Activated CD8-positive, alpha-beta T cell treated with anti-CD3 and anti-CD28 coated beads for 36 hours (primary cell): Measurements from ENCODE around the gene FOXP1. TPM values are rescaled to one million over a fixed set of nuclear protein-coding genes. Genes with fewer than 3 reads are reported as not detected.
A peak's percentile ranks its signal among the peaks of the same experiment; 100 is the strongest.

Experiments
- ATAC-seq: fragments of 200-7000 bp; cut with Tn5 transposase; one replicate; pipeline ENCODE4 v1.10.0; 2021; ENCODE audit warnings: mild to moderate bottlenecking, moderate library complexity
- CTCF ChIA-PET: fragments of 350-600 bp; sonication (Branson Sonifier 250); formaldehyde crosslinking; loops from one replicate; lab custom pipeline; 2021; ENCODE audit warnings: antibody characterized with exemption; lab: Charles Lee
- POLR2A ChIA-PET: fragments of 350-600 bp; sonication (Branson Sonifier 250); formaldehyde crosslinking; loops from one replicate; lab custom pipeline; 2021; ENCODE audit warnings: antibody characterized with exemption; lab: Charles Lee
- DNase-seq: peaks from one replicate; pipeline ENCODE4 v3.0.0-alpha.2; 2020
- H3K27ac Mint-ChIP-seq: one replicate; pipeline ENCODE4 v1.8.0; 2021; ENCODE audit warnings: mild to moderate bottlenecking, mixed read lengths
- H3K27me3 Mint-ChIP-seq: one replicate; pipeline ENCODE4 v1.8.0; 2021; ENCODE audit warnings: mixed read lengths
- H3K36me3 Mint-ChIP-seq: one replicate; pipeline ENCODE4 v1.8.0; 2021; ENCODE audit warnings: low read depth, mixed read lengths
- H3K4me1 Mint-ChIP-seq: one replicate; pipeline ENCODE4 v1.8.0; 2021; ENCODE audit warnings: low read depth, mixed read lengths
- H3K4me3 Mint-ChIP-seq: one replicate; pipeline ENCODE4 v1.8.0; 2021; ENCODE audit warnings: mild to moderate bottlenecking, moderate library complexity, mixed read lengths
- H3K9me3 Mint-ChIP-seq: one replicate; pipeline ENCODE4 v1.8.0; 2021; ENCODE audit warnings: mixed read lengths
- intact Hi-C: fragments of 100-400 bp; cut with micrococcal nuclease; formaldehyde crosslinking; loops from one replicate; pipeline ENCODE4 v1.10.0; 2022
- total RNA-seq, 2 experiments: library from RNA; stranded (reverse); gene quantifications; one replicate each; pipeline ENCODE4 v1.2.3, GENCODE V29; 2021
- TF ChIP-seq, protein P1 (sequence below): fragments of 200-600 bp; IDR thresholded peaks from one replicate; pipeline ENCODE4 v1.8.0; 2022; ENCODE audit warnings: antibody characterized with exemption, mild to moderate bottlenecking

Gene FOXP1
- total RNA-seq, 2 experiments from 2014 or later, result 145 to 153 TPM

DNA sequence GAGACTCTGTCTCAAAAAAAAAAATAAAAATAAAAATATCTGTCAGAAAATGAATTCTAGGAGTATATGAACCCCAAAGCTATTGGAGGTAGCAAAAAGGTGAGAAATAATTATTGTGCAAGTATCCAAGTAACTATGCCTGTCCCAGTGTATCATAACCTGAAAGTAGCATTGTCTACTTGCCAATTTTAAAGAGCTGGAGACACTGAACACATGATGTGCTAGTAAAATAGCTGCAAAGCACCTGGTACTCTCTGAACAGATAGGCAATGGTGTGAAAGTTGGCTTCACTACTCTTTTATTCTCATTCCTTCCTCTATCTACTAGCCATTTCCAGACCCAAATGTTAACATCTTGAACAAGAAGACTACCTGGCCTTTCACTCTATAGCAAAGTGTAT, 208.9 kb downstream of the FOXP1 start:
- no peak overlapping the region for H3K4me3 Mint-ChIP-seq
- CTCF ChIA-PET, result interaction anchor here (0.7 to 2.4 kb wide), 5 partner anchors 9 to 212 kb away, joined by 3 to 12 read pairs (median 4); no protein-coding TSS in a partner anchor
- ATAC-seq, result no peak
- peaks cover 22% of the 10 kb centered on the region for H3K36me3 Mint-ChIP-seq
- TF ChIP-seq, protein P1, sequence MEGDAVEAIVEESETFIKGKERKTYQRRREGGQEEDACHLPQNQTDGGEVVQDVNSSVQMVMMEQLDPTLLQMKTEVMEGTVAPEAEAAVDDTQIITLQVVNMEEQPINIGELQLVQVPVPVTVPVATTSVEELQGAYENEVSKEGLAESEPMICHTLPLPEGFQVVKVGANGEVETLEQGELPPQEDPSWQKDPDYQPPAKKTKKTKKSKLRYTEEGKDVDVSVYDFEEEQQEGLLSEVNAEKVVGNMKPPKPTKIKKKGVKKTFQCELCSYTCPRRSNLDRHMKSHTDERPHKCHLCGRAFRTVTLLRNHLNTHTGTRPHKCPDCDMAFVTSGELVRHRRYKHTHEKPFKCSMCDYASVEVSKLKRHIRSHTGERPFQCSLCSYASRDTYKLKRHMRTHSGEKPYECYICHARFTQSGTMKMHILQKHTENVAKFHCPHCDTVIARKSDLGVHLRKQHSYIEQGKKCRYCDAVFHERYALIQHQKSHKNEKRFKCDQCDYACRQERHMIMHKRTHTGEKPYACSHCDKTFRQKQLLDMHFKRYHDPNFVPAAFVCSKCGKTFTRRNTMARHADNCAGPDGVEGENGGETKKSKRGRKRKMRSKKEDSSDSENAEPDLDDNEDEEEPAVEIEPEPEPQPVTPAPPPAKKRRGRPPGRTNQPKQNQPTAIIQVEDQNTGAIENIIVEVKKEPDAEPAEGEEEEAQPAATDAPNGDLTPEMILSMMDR, result no peak
- intact Hi-C loops, result no loop called here
- H3K9me3 Mint-ChIP-seq, result no peaks in the 10 kb centered on the region
- no peaks in the 10 kb centered on the region for H3K27me3 Mint-ChIP-seq
- H3K27ac Mint-ChIP-seq, result peak overlapping the region; percentile 52
- DNase-seq, result no peak
- POLR2A ChIA-PET, result interaction anchor here (0.6 to 4.7 kb wide), 5 partner anchors 10 to 114 kb away, joined by 3 to 21 read pairs (median 3); no protein-coding TSS in a partner anchor
- H3K4me1 Mint-ChIP-seq, result peaks cover 82% of the 10 kb centered on the region

DNA sequence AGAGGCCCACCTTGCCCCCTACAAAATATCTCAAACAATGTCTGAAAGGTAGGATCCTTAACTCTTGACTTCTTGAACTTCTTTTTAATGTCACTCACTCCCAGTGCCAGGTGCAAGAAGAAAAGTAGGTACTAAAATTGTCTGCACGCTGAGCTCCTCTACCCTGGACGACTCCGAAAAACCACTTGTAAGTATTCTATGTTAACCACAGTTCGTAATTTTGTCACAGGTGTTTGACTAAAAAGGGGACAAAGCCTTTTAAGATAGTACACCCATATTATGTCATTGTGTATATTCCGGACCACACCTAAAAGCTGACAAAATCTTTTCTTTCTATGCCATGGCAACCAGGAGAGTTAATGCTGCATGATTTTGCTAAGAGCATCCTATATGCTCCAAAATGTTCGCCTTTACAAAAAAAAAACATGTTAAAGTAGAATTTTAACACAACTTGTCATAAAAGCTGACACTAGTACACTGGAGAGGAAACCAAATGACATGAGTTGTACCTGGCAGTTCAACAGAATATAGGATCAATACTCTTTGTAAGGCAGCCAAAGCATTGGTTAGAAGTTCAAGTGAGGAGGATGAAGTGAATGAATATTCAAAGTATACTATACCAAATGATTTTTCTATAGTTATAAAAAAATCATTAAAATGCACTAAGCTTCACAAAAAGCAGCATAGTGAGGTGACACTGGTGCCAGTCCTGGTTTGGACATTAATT, 210.5 kb downstream of the FOXP1 start:
- H3K27me3 Mint-ChIP-seq, result no peaks in the 10 kb centered on the region
- DNase-seq (peak; percentile 47), ATAC-seq (peak; percentile 76)
- ChIA-PET CTCF (interaction anchor here (0.6 to 1.3 kb wide), 4 partner anchors 11 to 366 kb away, joined by 3 to 5 read pairs (median 4); no protein-coding TSS in a partner anchor), POLR2A (interaction anchor here (0.6 to 4.7 kb wide), 15 partner anchors 9 to 303 kb away, joined by 3 to 21 read pairs (median 4); no protein-coding TSS in a partner anchor)
- H3K36me3 Mint-ChIP-seq, result peaks cover 17% of the 10 kb centered on the region
- H3K4me3 Mint-ChIP-seq, result peak overlapping the region; percentile 20
- peak overlapping the region; percentile 60 for H3K27ac Mint-ChIP-seq
- intact Hi-C loops, result no loop called here
- TF ChIP-seq, protein P1, result no peak
- peaks cover 78% of the 10 kb centered on the region for H3K4me1 Mint-ChIP-seq
- no peaks in the 10 kb centered on the region for H3K9me3 Mint-ChIP-seq

DNA sequence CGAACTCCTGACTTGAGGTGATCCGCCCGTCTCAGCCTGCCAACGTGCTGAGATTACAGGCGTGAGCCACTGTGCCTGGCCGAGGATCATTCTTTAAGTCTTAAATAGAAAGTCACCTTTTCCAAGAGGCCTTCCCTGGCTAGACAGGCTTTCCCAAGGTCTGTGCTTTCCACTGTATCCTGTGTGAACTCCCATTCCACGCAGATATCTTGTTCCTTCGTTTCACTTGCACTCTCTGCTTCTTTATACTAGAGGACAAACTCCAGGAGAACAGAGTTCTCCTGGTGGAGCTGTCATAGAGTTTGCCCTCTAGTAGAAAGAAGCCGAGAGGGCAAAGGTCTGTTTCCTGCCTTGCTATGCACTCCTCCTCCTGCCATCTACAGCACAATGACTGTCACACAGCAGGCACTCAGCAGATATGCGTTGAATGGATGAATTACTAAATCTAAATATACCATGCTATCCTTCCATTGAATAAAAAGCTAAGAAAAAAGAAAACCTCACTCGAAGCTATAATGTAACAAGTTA, 211.2 kb downstream of the FOXP1 start:
- Mint-ChIP-seq H3K4me1 (peaks cover 74% of the 10 kb centered on the region), H3K27ac (peak overlapping the region; percentile 60), H3K9me3 (no peaks in the 10 kb centered on the region), H3K36me3 (peaks cover 19% of the 10 kb centered on the region), H3K27me3 (no peaks in the 10 kb centered on the region), H3K4me3 (peak overlapping the region; percentile 20)
- ATAC-seq (peak; percentile 47), DNase-seq (no peak)
- CTCF ChIA-PET, result interaction anchor here (1.1 to 1.3 kb wide), 3 partner anchors 11 to 365 kb away, joined by 3 to 5 read pairs (median 4); no protein-coding TSS in a partner anchor
- TF ChIP-seq, protein P1, result no peak
- intact Hi-C loops, result no loop called here
- POLR2A ChIA-PET, result interaction anchor here (0.6 to 4.7 kb wide), 11 partner anchors 8 to 138 kb away, joined by 3 to 21 read pairs (median 5); no protein-coding TSS in a partner anchor

DNA sequence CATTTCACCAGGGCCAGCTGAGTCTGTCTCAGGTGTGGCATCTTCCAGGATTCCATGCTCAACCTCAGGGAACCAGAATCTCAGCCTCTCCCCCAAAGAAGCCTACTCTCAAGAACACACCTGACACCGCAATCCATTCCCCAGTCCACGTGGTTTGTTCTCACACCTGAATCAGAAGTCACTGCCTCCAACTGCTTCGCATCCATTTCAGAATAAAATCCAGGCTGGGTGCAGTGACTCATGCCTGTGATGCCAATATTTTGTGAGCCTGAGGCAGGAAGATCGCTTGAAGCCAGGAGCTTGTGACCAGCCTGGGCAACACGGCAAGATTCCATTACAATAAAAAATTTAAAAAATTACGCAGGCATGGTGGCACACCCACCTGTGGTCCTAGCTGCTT, 212.2 kb downstream of the FOXP1 start:
- intact Hi-C loops, result no loop called here
- H3K4me3 Mint-ChIP-seq, result no peak overlapping the region
- peaks cover 21% of the 10 kb centered on the region for H3K36me3 Mint-ChIP-seq
- H3K27me3 Mint-ChIP-seq, result no peaks in the 10 kb centered on the region
- H3K9me3 Mint-ChIP-seq, result no peaks in the 10 kb centered on the region
- peak overlapping the region; percentile 32 for H3K27ac Mint-ChIP-seq
- no peak for DNase-seq
- H3K4me1 Mint-ChIP-seq, result peaks cover 72% of the 10 kb centered on the region
- TF ChIP-seq, protein P1, result no peak
- POLR2A ChIA-PET, result interaction anchor here (2.4 to 4.7 kb wide), 2 partner anchors 10 to 63 kb away, joined by 8 to 21 read pairs; no protein-coding TSS in a partner anchor
- CTCF ChIA-PET, result interaction anchor here (1.1 kb wide), 1 partner anchor 11 kb away, joined by 3 read pairs; no protein-coding TSS in a partner anchor
- no peak for ATAC-seq
